GM21381 (cell line): Measurements from ENCODE around the gene SLC5A2.
"Not testable (repeated sequence)": the region's sequence is repeated elsewhere in the genome, so short reads cannot be mapped to it uniquely, and the experiment has no call there.

ENCODE experiments used
- ATAC-seq: cut with Tn5 transposase; IDR thresholded peaks from one replicate; pipeline ENCODE4 v1.9.1; 2021; ENCODE audit warnings: mild to moderate bottlenecking, moderate library complexity; ENCODE audit not compliant: unreplicated experiment

SLC5A2 gene

DNA sequence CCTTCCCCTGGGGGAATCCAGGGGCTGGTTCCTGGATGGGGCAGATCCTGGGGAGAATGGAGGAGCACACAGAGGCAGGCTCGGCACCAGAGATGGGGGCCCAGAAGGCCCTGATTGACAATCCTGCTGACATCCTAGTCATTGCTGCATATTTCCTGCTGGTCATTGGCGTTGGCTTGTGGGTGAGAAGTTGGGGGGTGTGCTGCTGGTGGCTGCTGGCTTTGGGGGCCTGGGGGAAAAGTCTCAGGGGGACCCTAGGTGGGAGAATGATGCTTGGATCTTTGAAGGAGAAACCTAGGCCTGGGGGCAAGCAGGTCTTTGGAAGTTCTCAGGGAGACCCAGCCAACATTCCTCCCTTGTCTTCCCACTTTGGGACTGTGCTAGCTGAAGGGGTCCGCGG, at the start of gene SLC5A2:
SLC5A2 (plus strand) TSS at position 43 of the 400 bp plus-strand sequence; CDS start at position 57, 14 bp downstream.
- ATAC-seq, result no peak

DNA sequence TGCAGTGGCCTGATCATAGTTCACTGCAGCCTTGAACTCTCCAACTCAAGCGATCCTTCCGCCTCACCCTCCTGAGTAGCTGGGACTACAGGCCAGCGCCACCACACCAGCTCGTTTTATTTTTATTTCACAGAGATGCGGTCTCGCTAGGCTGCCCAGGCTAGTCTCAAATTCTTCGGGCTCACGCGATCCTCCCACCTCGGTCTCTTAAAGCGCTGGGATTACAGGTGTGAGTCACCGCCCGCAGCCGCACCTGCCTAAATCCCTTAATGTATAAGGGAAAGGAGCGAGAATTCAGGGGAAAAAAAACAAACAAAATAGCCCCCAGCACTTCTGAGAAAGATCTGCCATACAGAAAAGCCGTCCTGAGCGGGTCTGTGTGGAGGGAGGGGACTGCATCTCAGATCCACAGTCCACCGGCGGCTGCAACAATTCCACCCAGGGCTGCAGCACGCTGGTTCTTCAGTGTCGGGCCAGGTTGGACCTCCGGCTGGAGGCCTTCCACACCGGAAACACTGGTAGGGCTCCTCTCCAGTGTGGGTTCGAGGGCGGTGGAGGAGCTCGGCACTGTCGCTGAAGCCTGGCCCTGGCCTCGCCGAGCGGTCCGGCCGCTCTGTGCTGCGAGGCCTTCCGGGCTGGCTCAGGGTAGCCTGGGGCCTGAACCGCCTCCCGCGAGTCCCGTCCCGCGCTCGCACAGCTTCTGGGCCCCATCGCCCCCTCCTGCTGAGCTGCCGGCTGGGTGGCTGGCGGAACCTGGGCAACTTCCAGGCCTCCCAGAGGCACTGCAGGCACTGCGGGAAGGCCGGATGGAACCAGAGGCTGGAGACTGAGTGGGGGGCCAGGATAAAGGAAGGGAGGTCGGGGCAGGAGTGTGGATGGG, 47.3 kb upstream of the SLC5A2 start:
- ATAC-seq, result no peak

DNA sequence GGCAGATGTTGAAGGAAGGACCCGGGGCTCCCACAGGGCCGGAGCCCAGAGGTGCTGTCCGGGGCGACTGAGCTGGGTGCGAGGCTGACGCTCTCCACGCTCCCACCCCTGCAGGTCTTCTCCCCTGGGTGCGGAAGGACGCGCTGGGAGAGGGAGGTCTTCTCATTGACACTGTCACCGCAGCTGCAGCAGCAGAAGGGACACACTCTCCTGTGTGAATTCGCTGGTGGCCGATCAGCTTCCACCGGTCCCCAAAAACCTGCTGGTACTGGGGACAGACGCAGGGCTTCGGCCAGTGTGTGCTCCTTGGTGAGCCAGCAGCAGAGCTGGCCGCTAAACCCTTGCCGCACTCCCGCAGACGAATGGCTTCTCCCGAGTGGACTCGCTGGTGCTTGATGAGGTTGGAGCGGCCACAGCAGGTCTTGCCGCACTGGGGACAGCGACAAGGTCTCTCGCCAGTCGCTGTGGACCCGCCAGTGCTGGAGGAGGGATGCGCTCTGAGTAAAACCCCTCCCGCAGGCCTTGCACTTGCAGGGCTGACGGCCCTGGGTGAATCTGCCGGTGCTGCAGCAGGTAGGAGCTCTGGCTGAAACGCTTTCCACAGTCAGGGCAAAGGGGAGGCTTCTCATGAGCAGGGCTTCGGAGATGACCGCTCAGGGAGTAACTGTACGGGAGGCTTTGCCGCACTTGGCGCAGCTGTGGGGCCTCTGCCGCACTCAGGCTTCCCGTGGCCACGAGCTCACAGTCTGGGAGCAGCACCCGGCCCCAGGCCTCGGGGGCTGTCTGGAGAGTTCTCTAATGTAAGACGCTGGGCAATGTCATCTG, 46.5 kb upstream of the SLC5A2 start:
- no peak for ATAC-seq

GRCh38 chr16:31438414-31438813, 44.5 kb upstream of the SLC5A2 start:
- no peak for ATAC-seq

DNA sequence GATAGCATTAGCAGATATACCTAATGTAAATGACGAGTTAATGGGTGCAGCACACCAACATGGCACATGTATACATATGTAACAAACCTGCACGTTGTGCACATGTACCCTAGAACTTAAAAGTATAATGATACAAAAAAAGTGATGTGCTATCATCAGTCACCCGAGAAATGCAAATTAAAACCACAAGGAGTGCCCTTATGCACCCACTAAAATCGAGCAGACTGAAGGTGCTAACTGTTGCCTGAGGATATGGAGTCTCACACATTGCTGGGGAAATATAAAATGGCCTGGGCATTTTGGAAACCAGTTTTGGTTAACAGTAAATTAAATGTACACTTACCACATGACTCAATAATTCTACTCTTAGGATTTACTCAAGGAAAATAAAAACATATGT, 43.9 kb upstream of the SLC5A2 start:
- ATAC-seq, result not testable (repeated sequence)

GRCh38 chr16:31439519-31439918, 43.4 kb upstream of the SLC5A2 start:
- no peak for ATAC-seq

- ATAC-seq, result no peak
These were observed 42.3 kb upstream of the SLC5A2 start for GRCh38 chr16:31440516-31441184.

- ATAC-seq, result no peak
These were observed 41.0 kb upstream of the SLC5A2 start for GRCh38 chr16:31441956-31442355.

- ATAC-seq, result not testable (repeated sequence)
These were observed 37.0 kb upstream of the SLC5A2 start for GRCh38 chr16:31445931-31446330.

DNA sequence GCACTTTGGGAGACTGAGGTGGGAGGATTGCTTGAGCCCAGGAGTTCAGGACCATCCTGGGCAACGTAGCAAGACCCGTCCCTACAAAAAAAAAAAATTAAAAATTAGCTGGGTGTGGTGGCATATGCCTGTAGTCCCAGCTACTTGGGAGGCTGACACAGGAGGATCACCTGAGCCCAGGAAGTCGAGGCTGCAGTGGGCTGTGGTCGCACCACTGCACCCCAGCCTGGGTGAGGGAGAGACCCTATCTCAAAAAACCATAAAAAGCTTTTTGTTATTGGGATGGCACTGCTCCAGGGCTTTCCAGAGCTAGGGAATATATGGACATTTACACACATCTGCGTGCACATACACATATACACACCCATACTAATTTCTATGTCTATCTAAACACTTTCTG, 31.7 kb upstream of the SLC5A2 start:
- ATAC-seq, result no peak

GRCh38 chr16:31451681-31452351, 31.1 kb upstream of the SLC5A2 start:
- no peak for ATAC-seq

- ATAC-seq, result no peak
These were observed 30.3 kb upstream of the SLC5A2 start for GRCh38 chr16:31452631-31453106.

GRCh38 chr16:31453255-31454204, 29.4 kb upstream of the SLC5A2 start:
- ATAC-seq, result no peak

DNA sequence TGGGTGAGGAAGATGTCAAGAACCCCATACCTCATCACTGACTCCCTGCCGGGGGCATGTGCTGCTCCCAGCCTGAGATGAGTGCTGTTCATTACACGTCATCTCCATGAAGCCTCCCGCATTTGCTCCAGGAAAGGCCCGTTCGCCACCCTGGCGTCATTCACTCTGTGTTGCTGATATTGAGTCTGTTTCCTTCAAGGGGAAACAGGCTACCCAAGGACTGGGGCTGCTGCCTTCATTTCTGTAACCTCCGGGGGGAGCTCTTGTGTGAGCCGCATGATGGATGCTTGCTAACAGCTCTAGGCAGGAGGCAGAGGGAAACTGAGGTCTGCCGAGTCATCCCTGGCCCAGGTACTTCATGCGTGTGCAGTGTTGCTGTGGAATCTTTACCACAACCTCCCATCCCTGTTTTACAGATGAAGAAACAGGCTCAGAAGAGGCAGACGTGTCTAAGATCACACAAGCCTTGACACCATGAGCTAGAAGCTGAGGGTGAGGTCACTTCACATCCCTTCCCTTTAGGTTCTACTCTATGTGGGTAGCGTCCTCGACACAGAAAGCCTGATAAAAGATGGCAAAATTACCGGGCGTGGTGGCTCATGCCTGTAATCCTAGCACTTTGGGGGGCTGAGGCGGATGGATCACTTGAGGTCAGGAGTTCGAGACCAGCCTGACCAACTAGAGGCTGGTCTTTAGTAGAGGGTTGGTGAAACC, 27.2 kb upstream of the SLC5A2 start:
- ATAC-seq, result no peak

DNA sequence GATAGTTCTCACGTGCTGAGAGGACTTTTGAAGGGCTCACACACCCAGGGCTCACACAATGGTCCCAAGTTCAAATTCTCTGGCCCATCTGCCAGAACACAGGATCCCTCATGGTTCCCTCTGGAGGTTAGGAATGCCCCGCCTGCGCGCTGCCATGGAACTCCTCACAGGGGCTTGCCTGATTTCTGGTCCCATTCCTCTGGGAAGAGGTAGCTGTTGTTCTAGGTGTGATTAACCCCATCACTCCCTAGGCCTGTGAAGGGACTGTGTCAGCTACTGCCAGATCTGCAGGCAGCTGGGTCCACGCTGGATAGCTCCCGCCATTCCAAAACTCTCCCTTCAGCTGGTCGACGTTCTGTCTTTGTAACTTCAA, 25.9 kb upstream of the SLC5A2 start:
- ATAC-seq, result no peak

DNA sequence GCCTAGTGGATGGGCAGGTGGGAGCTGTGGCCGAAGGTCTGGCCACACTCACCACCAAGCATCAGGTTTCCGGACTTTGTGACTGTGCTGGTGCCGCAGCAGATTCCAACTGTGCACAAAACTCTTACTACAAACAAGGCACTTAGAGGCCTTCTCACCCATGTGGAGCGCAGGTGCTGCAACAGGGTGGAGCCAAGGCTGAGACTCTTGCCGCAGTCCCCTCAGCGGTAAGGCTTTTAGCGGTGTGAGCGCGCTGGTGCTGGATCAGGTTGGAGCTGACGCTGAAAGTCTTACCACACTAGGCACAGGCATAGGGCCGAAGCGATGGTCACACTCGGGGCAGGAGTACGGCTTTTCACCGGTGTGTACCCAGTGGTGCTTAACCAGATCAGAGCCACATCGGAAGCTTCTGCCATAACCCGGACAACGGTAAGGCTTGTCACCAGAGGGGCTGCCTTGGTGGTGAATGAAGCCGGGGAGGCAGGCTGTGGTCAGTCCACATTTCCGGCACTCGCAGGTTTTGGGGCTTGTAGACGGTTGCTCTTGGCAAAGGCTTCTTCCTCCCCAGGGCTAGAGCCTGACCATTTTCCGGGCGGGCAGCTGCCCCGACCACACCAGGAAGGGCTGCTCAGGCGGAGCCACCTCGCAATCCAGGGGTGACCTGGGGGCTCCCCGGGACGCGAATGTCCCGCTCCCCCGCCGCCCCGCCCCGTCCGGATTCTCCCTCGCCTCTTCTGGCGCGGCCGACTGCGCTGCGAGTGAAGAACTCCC, 24.7 kb upstream of the SLC5A2 start:
- no peak for ATAC-seq

GRCh38 chr16:31458844-31459686, 23.9 kb upstream of the SLC5A2 start, which contains the start of gene ARMC5:
Gene ARMC5, plus strand, starts transcription at chr16:31459501. Its CDS starts 24 bp downstream, at chr16:31459525.
- peak; percentile 69 for ATAC-seq
